Body of pancreas (tissue), 4 donors: ENCODE data around the gene SRP14. TPM values are rescaled to one million over a fixed set of nuclear protein-coding genes. Genes with fewer than 3 reads are reported as not detected.
A peak's percentile ranks its signal among the peaks of the same experiment; 100 is the strongest.

Experiments
- ATAC-seq: fragments of 150-250 bp; one replicate; pipeline ENCODE4 v1.9.1; 2016
- DNase-seq, 4 donors: peaks; one replicate each; pipeline ENCODE4 v3.0.0-alpha.2; 2019
- H3K27ac ChIP-seq, 4 donors: fragments of 200-600 bp; sonication (generic); 1 replicate in 3 of 4; 2 replicates in 1 of 4; pipeline versions ENCODE4 v1.5.1 to v1.6.1; 2016 to 2019; ENCODE audit warnings: mild to moderate bottlenecking in 1 of 4, mixed read lengths in 1 of 4, moderate library complexity in 1 of 4
- H3K27me3 ChIP-seq, 2 donors: fragments of 200-600 bp; sonication (generic); one replicate each; pipeline ENCODE4 v1.6.0; 2016; ENCODE audit warnings: mild to moderate bottlenecking in 1 of 2
- H3K36me3 ChIP-seq, 2 donors: fragments of 200-600 bp; sonication (generic); replicated peaks in 1 of 2; 2 replicates each; pipeline ENCODE4 v1.5.1; 2016; ENCODE audit warnings: low read depth in 2 of 2; ENCODE audit not compliant: insufficient read depth in 1 of 2
- H3K4me1 ChIP-seq: fragments of 200-600 bp; sonication (generic); one replicate; pipeline ENCODE4 v1.6.0; 2016
- H3K4me3 ChIP-seq, 2 donors: fragments of 200-600 bp; sonication (generic); 1 replicate in 1 of 2; 2 replicates in 1 of 2; pipeline ENCODE4 v1.5.1; 2016 to 2019
- H3K9me3 ChIP-seq, 3 donors: fragments of 200-600 bp; sonication (generic); 1 replicate in 2 of 3; 2 replicates in 1 of 3; pipeline ENCODE4 v1.5.1; 2016
- POLR2A ChIP-seq, 3 donors: fragments of 450-650 bp; IDR thresholded peaks; one replicate each; pipeline ENCODE4 v1.6.1; 2016; ENCODE audit warnings: antibody characterized with exemption in 3 of 3, mild to moderate bottlenecking in 2 of 3
- WGBS, 2 donors: methylation state at CpG; one replicate each; pipeline ENCODE4 v1.1.5; 2017; 5-methylcytosine and 5-hydroxymethylcytosine counted together
- intact Hi-C: fragments of 100-400 bp; cut with DNase I; formaldehyde crosslinking; loops from one replicate; pipeline ENCODE4 v1.15.1; 2023
- total RNA-seq, 2 donors: library from RNA; depleted of rRNA; stranded (reverse); fragments of >200 nt; gene quantifications; one replicate each; pipeline ENCODE4 v1.1.0, GENCODE V29; 2016
- TF ChIP-seq, protein P1 (sequence below), 7 experiments: fragments of 450-650 bp in 4 of 7; fragments of 200-600 bp in 3 of 7; sonication (generic) in 3 of 7; IDR thresholded peaks; one replicate each; pipeline ENCODE4 v1.5.1; 2016 to 2019; ENCODE audit warnings: antibody characterized with exemption in 7 of 7

SRP14 gene, protein sequence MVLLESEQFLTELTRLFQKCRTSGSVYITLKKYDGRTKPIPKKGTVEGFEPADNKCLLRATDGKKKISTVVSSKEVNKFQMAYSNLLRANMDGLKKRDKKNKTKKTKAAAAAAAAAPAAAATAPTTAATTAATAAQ
- 100 to 1,000 TPM; 122 to 209 TPM for total RNA-seq

DNA sequence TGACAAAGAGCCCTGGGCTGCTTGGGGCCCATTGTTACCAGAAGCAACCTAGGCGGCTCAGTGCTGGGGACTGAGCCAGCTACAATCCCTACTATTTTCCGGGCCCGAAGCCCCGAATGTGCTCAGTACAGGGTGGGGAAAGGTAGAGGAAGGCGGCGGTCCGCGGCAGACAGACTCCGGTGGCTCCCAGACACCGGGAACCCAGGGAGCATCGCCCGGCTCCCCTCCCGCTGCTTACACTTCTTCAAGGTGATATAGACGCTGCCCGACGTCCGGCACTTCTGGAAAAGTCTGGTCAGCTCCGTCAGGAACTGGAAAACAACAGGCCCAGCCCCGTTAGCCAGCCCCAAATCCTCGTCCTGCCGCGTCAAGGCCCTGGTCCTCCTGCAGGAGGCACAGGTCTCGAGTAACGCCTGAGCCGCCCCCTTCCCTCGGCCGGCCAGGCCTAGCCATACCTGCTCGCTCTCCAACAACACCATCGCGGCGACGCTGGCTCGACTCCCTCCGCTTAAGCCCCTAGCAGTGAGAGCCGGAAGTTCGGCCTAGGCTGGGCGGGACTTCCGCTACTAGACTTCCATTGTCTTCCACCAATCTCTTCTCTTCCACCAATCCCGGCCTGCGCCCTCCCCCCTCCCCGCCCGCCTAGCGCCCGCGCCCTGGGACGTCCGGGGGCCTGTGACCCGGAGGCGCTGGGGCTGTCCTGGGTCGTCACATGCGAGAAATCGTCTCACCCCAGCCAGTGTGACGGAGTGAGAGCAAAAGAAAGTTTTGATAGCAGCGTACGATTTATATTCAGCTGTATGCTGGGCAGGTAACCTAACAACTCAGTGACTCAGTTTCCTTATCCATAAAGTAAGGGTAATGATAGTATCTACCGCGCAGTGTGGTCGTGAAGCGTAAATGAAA is at the start of gene SRP14:
Gene SRP14 (minus strand): TSS at position 544 of the 906 bp plus-strand sequence. CDS start 65 bp downstream, at position 479.
- peak; percentile 89 to 94 (median 92) for DNase-seq
- Histone ChIP-seq H3K4me1 (peaks cover 30% of the 10 kb centered on the region), H3K9me3 (no peaks in the 10 kb centered on the region), H3K27ac (peak within 1 kb of the TSS; percentile 82 to 95 (median 90)), H3K27me3 (no peaks in the 10 kb centered on the region), H3K36me3 (peaks cover 5 to 20% of the 10 kb centered on the region in 2 donors), H3K4me3 (peak within 1 kb of the TSS; percentile 56 to 64)
- intact Hi-C loops, result no loop called here
- 1% methylated on average over 52 to 59 of the region's 59 CpGs for WGBS, 2 donors
- peak; percentile 55 to 91 (median 90) for TF ChIP-seq POLR2A (IDR thresholded peaks at IDR 0.05)
- TF ChIP-seq, protein P1, sequence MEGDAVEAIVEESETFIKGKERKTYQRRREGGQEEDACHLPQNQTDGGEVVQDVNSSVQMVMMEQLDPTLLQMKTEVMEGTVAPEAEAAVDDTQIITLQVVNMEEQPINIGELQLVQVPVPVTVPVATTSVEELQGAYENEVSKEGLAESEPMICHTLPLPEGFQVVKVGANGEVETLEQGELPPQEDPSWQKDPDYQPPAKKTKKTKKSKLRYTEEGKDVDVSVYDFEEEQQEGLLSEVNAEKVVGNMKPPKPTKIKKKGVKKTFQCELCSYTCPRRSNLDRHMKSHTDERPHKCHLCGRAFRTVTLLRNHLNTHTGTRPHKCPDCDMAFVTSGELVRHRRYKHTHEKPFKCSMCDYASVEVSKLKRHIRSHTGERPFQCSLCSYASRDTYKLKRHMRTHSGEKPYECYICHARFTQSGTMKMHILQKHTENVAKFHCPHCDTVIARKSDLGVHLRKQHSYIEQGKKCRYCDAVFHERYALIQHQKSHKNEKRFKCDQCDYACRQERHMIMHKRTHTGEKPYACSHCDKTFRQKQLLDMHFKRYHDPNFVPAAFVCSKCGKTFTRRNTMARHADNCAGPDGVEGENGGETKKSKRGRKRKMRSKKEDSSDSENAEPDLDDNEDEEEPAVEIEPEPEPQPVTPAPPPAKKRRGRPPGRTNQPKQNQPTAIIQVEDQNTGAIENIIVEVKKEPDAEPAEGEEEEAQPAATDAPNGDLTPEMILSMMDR (IDR thresholded peaks at IDR 0.05), result peak in 4 of 7 experiments; percentile 45 to 54 (median 46)
- ATAC-seq, result peak; percentile 98

DNA sequence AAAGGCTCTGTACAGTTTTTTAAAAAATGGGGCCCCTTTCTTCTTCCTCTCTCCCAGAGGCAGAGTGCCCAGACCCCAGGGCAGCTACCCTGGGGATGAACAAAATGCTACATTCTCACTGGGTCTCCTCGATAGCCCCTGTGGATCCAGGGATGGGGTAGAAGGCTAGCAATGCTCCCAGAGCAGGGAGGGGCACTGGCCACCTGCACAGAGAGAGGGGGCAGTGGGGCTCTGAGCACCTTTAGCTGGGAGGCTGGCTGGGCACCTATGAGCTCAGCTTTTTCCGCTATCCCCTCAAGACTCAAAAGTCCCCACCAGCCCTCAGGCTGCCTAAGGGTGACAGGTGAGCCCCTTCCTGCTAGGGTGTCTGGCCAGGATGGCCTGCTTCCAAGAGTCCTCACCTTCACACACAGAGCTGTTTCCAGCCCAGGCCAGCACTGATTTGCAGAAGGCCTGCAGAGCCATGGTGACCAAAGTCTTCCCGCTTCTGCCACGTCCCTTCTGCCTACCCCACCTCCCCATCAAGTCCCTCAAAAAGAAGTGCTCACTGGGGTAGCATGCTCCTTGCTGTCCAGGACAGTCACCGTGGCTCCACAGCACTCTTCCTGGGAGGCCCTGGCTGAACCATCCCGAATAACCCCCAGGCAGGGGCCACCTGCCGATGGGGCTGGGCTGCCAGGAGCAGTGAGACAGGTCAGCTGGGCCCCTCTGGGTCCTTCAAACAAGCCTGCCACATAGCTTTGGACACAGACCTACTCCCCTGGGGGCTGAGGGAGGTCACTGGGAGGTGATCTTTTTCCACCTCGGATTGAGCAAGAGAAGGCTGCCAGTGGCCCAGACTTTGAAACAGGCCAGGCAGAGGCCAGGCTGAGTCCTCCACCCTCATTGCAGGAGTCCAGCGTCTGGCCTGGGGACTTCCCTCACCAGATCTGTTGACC is 49.3 kb upstream of the SRP14 start:
- H3K9me3 ChIP-seq, result no peaks in the 10 kb centered on the region
- TF ChIP-seq POLR2A (IDR thresholded peaks at IDR 0.05), result no peak
- TF ChIP-seq, protein P1 (IDR thresholded peaks at IDR 0.05), result no peak
- DNase-seq, result peak in 3 of 4 donors; percentile 38 to 72 (median 57)
- peak overlapping the region in 3 of 4 donors; percentile 43 to 69 (median 64) for H3K27ac ChIP-seq
- ATAC-seq, result peak; percentile 33
- no peak overlapping the region for H3K4me3 ChIP-seq
- intact Hi-C loops, result no loop called here
- no peaks in the 10 kb centered on the region for H3K27me3 ChIP-seq
- peaks cover 62% of the 10 kb centered on the region for H3K4me1 ChIP-seq
- H3K36me3 ChIP-seq, result no peaks in the 10 kb centered on the region
- 49 to 70% methylated on average over 7 to 9 of the region's 9 CpGs for WGBS, 2 donors

DNA sequence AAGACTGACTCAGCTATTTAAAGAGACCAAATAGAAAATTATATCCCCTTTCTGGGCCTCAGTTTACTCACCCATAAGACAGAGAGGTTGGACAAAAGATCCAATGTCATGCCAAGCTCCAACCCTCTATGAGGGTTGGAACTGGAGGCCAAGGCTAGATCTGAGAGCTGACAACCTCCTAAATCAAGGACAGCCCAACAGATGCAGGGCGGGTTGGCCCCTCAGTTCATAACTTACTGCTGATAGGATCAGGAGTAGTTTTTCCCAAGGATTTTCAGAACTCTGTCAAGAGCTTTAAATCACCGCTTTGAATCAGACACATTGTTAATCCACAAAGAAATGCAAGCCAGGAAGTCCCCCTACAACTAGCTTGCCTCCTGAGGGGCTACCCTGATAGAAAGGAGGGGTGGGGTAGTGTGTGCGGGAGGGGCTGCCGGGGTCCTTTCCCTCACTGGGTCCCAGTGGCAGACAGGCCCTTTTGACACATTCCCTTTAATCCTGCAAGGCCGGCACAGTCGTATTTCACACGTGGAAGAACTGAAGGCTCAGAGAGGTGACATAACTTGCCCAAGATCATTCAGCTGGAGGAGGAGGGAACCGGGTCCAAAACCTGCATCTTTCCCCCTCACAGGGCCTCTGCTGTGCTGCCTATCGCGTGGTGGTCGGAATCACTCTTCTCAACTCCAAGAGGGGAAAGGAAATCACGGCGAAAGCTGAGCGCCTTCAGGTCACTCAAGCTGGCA is 48.3 kb upstream of the SRP14 start:
- DNase-seq, result no peak
- Histone ChIP-seq H3K4me3 (no peak overlapping the region), H3K4me1 (peaks cover 57% of the 10 kb centered on the region), H3K9me3 (no peaks in the 10 kb centered on the region), H3K36me3 (no peaks in the 10 kb centered on the region), H3K27ac (no peak overlapping the region), H3K27me3 (no peaks in the 10 kb centered on the region)
- TF ChIP-seq POLR2A (IDR thresholded peaks at IDR 0.05), result no peak
- TF ChIP-seq, protein P1 (IDR thresholded peaks at IDR 0.05), result no peak
- 74% methylated on average over 14 of the region's 14 CpGs for WGBS, 2 donors
- no peak for ATAC-seq
- intact Hi-C loops, result no loop called here

DNA sequence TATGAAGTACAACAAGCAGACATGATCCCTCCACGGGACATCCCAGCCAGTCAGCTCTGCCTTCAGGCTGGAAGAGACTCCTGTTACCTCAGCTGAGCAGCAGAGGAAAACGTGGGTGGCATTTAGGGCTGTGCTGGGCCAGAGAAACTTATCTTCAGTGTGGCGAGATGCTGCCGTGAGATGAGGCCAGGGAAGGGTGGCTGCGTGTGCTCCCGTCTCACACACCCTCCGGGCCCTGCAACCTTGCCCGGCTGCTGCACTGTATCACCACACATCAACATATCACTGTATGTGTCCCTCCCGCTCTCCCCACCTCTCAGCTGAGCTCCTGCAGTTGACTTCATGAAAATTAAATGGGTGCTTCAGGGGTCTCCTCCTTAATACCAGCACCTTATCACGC is 46.3 kb upstream of the SRP14 start:
- no peak for ATAC-seq
- intact Hi-C loops, result no loop called here
- H3K4me1 ChIP-seq, result peaks cover 57% of the 10 kb centered on the region
- no peaks in the 10 kb centered on the region for H3K36me3 ChIP-seq
- DNase-seq, result no peak
- TF ChIP-seq, protein P1 (IDR thresholded peaks at IDR 0.05), result no peak
- no peak for TF ChIP-seq POLR2A (IDR thresholded peaks at IDR 0.05)
- H3K4me3 ChIP-seq, result no peak overlapping the region
- no peaks in the 10 kb centered on the region for H3K27me3 ChIP-seq
- H3K27ac ChIP-seq, result no peak overlapping the region
- WGBS, 2 donors, result 59 to 67% methylated on average over 6 to 10 of the region's 10 CpGs
- no peaks in the 10 kb centered on the region for H3K9me3 ChIP-seq
